Esophagus (tissue), 2 donors: ENCODE data around the gene NCOA7. TPM values are rescaled to one million over a fixed set of nuclear protein-coding genes. Genes with fewer than 3 reads are reported as not detected.
"Not testable (repeated sequence)": the region's sequence is repeated elsewhere in the genome, so short reads cannot be mapped to it uniquely, and the experiment has no call there.

ENCODE experiments used
- H3K27ac ChIP-seq, 2 donors: one replicate each; pipeline ENCODE4 v1.5.1; 2013; ENCODE audit warnings: low read depth in 2 of 2, mild to moderate bottlenecking in 2 of 2, inconsistent platforms in 1 of 2, low read length in 1 of 2, moderate library complexity in 1 of 2
- H3K27me3 ChIP-seq, 2 donors: one replicate each; pipeline ENCODE4 v1.6.1; 2013; ENCODE audit warnings: low read length in 2 of 2, control low read depth in 1 of 2, mild to moderate bottlenecking in 1 of 2; ENCODE audit not compliant: insufficient read depth in 2 of 2, control insufficient read depth in 1 of 2
- H3K36me3 ChIP-seq, 2 donors: one replicate each; pipeline ENCODE4 v1.6.1; 2013; ENCODE audit warnings: low read length in 1 of 2; ENCODE audit not compliant: control insufficient read depth in 2 of 2, insufficient read depth in 2 of 2
- H3K4me1 ChIP-seq, 2 donors: one replicate each; pipeline ENCODE4 v1.6.1; 2013; ENCODE audit warnings: low read length in 1 of 2; ENCODE audit not compliant: control insufficient read depth in 2 of 2, insufficient read depth in 2 of 2
- H3K4me3 ChIP-seq, 2 donors: one replicate each; pipeline ENCODE4 v1.5.1; 2013; ENCODE audit warnings: low read length in 2 of 2, mild to moderate bottlenecking in 2 of 2, low read depth in 1 of 2, moderate library complexity in 1 of 2
- H3K9me3 ChIP-seq, 2 donors: one replicate each; pipeline ENCODE4 v1.6.1; 2013; ENCODE audit warnings: mild to moderate bottlenecking in 2 of 2, low read depth in 1 of 2, low read length in 1 of 2, moderate library complexity in 1 of 2; ENCODE audit not compliant: control insufficient read depth in 2 of 2, insufficient read depth in 1 of 2
- WGBS, 2 donors: extraction: QIAGEN DNeasy Blood & Tissue Kit; methylation state at CpG; one replicate each; pipeline ENCODE4 v1.1.7; 2013; 5-methylcytosine and 5-hydroxymethylcytosine counted together
- polyA plus RNA-seq, 2 donors: library from polyadenylated mRNA; stranded (reverse); fragments of 200-250 nt; gene quantifications; one replicate each; pipeline ENCODE4 v1.2.3, GENCODE V29; 2013
- donor health status: healthy with polysubstance abuse.
- donor health status: Bipolar disorder and iron deficiency.

Gene NCOA7
- polyA plus RNA-seq, 2 donors: 9.3 to 24.1 TPM

DNA sequence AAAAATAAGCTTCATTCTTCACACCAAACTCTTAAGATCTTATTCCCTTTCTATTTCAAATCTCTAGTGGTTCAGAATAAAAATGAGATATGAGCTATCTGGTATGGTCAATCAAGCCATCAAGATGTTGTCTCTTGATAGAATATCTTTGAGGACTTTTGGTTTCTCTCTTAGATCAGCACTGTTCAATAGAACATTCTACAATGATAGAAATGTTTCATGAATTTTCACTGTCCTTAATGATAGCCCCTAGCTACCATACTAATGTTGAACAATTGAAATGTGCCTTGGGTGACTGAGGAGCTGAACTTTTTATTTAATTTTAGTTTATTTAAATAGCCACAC is 141.7 kb downstream of the NCOA7 start:
- Histone ChIP-seq H3K36me3 (peaks cover 4% of the 10 kb centered on the region in 2 donors), H3K27me3 (no peaks in the 10 kb centered on the region), H3K27ac (no peak overlapping the region), H3K4me1 (no peaks in the 10 kb centered on the region), H3K4me3 (no peak overlapping the region), H3K9me3 (no peaks in the 10 kb centered on the region)

DNA sequence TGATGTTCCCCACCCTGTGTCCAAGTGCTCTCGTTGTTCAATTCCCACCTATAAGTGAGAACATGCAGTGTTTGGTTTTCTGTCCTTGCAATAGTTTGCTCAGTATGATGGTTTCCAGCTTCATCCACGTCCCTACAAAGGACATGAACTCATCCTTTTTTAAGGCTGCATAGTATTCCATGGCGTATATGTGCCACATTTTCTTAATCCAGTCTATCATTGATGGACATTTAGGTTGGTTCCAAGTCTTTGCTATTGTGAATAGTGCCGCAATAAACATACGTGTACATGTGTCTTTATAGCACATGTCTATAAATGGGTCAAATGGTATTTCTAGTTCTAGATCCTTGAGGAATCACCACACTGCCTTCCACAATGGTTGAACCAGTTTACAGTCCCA is 144.8 kb downstream of the NCOA7 start:
- H3K27me3 ChIP-seq, H3K9me3 ChIP-seq, H3K4me1 ChIP-seq, H3K36me3 ChIP-seq, H3K27ac ChIP-seq, H3K4me3 ChIP-seq: not testable (repeated sequence)
- 83 to 88% methylated on average over 5 of the region's 5 CpGs for WGBS, 2 donors

GRCh38 chr6:125939026-125939425 is 148.3 kb downstream of the NCOA7 start:
- Histone ChIP-seq H3K4me1 (peaks cover 0 to 7% of the 10 kb centered on the region in 2 donors), H3K36me3 (no peaks in the 10 kb centered on the region), H3K9me3 (no peaks in the 10 kb centered on the region), H3K27me3 (no peaks in the 10 kb centered on the region), H3K27ac (no peak overlapping the region), H3K4me3 (no peak overlapping the region)
- WGBS, 2 donors: 80 to 84% methylated on average over 1 of the region's 1 CpG

- H3K4me1 ChIP-seq: peaks cover 0 to 7% of the 10 kb centered on the region in 2 donors
- H3K4me3 ChIP-seq: no peak overlapping the region
- H3K27me3 ChIP-seq: no peaks in the 10 kb centered on the region
- no peak overlapping the region for H3K27ac ChIP-seq
- no peaks in the 10 kb centered on the region for H3K9me3 ChIP-seq
- WGBS, 2 donors: 58 to 62% methylated on average over 2 of the region's 2 CpGs
- no peaks in the 10 kb centered on the region for H3K36me3 ChIP-seq
Measured at GRCh38 chr6:125939791-125940190, 149.0 kb downstream of the NCOA7 start.

DNA sequence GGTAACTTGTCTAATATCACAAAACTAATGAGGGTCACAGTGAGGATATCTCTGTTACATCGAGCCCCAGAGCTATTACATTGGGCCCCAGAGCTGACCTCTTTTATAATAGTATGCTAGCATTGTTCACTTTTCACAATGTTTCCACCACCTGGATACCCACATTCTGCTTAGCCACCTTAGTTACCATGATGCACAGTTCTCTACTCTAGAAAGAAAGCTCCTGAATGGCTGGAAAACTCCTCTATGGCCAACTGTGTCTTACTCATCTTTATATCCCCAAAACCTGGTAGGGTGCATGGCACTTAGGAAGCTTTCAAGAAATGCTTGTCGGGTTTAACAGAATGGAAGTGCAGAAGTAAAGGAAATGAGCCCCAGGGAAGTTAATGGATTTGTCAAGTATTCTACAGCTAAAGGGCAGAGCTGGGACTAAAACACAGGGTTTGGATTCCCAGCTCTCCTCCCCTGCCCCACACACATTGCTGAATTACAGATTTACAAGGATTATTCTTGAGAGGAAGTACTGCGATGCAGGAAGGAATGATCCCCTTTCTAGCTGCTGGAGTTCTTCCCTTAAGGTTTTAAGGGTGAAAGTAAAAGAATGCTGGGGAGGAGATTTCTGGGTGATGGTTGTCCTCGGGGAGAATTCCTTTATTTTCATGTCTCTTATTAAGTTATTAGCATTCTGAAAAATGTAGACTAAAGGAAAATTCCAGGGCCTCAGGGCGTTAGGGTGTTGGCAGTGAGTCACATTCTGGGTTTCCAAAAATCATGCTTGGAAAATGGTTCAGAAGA is 149.7 kb downstream of the NCOA7 start:
- Histone ChIP-seq H3K36me3 (no peaks in the 10 kb centered on the region), H3K27ac (peak overlapping the region; percentile 20 to 51), H3K4me3 (no peak overlapping the region), H3K4me1 (peaks cover 0 to 7% of the 10 kb centered on the region in 2 donors), H3K27me3 (no peaks in the 10 kb centered on the region), H3K9me3 (no peaks in the 10 kb centered on the region)
- 38 to 47% methylated on average over 5 of the region's 5 CpGs for WGBS, 2 donors

DNA sequence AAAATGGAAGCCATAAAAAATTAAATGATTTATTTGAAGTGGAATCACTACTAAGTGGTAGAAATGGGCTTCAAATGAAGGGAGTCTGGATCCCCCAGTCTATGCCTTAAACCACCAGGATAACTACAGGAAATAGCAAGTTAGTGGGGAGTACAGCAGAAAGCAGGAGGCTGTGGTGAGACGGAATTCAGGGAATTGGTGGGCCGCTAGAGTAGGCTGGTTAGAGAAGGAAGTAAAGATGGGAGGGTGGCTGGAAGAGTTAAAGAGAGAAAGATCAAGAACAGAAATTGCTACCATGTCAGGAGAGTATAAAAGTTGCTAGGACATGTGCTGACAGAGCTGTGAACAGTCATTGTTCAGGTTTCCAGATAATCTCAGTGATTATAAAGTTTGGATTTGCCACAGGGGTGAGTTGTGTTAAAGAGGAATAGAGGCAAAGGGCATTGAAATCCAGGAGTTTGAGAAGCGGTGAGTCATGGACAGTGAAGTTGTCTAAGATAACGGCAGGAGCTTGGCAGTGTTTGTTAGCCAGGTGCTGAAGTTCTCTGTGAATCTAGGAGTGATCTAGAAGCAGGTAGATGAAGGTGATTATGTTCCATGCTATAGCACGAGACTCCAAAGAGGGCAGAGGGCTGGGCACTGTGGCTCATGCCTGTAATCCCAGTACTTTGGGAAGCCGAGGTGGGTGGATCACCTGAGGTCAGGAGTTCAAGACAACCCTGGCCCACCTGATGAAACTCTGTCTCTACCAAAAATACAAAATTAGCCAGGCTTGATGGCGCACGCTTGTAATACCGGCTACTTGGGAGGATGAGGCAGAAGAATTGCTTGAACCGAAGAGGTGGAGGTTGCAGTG is 152.1 kb downstream of the NCOA7 start:
- Histone ChIP-seq H3K4me1 (peaks cover 0 to 7% of the 10 kb centered on the region in 2 donors), H3K36me3 (no peaks in the 10 kb centered on the region), H3K27me3 (no peaks in the 10 kb centered on the region), H3K27ac (peak overlapping the region; percentile 76 to 80), H3K4me3 (no peak overlapping the region), H3K9me3 (no peaks in the 10 kb centered on the region)
- WGBS, 2 donors: 61 to 64% methylated on average over 10 of the region's 10 CpGs

DNA sequence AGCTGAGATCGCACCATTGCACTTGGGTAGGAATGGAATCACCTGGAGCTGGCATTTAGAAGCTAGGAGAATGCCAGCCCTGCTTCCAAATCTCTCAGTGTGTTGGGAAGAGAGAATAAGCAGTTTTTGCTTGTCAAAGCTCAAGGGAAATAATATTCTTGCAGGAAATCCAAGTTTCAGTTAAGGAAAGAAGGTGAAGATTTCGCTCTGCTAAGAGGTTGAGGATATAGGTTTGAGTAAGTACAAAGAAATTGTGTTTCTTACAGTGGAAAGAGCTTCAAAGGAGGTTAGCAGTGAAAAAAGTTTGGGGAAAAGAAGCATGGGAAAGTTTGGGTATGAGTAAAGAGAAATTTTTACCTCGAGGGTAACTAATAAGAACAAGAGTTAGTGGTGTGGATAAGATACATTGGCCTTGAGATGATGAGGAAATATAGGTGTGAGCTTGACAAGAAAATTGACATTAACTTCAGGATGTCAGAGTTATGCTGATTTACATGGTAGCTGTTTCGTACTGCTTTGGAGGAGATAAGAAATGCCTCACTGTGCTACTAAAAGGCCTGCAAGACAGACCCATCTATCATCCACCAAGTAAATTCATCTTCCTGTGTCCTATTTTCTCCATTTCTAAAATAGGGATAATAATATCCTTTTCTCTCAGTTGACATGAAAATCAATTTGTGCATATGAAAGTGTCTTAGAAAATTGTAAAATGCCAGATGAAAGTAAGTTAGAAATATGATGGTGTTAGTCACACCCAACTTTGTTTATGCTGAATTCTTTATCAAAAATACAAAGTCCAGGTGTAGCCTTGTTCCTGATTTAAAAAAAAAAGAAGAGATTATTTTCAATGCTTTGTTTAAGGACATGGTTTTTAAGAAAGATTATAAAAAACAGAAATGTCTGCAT is 153.0 kb downstream of the NCOA7 start:
- H3K36me3 ChIP-seq: no peaks in the 10 kb centered on the region
- peak overlapping the region; percentile 73 to 76 for H3K27ac ChIP-seq
- no peak overlapping the region for H3K4me3 ChIP-seq
- H3K9me3 ChIP-seq: no peaks in the 10 kb centered on the region
- WGBS, 2 donors: 59 to 69% methylated on average over 4 of the region's 4 CpGs
- no peaks in the 10 kb centered on the region for H3K27me3 ChIP-seq
- peaks cover 0 to 7% of the 10 kb centered on the region in 2 donors for H3K4me1 ChIP-seq

DNA sequence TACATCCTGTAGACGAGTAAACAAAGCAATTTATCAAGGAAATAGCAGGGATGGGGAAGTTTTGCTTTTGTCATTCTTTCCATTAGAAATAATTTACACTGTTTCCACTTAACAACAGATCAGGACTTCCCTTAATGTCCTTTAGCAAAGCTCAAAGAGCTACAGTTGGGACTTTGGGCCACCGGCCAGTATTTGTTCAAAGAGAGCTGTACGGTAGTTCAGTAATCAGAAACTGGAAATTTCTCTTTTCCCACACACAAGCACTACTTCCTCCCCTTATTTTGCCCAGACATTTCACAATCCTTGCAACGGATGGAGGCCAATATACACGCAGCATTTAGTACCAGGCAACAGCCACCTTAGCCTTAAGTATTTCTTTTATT is 153.7 kb downstream of the NCOA7 start:
- Histone ChIP-seq H3K9me3 (no peaks in the 10 kb centered on the region), H3K4me3 (no peak overlapping the region), H3K36me3 (no peaks in the 10 kb centered on the region), H3K27me3 (no peaks in the 10 kb centered on the region), H3K4me1 (peaks cover 0 to 7% of the 10 kb centered on the region in 2 donors), H3K27ac (peak overlapping the region; percentile 30 to 55)
- 10% methylated on average over 5 of the region's 5 CpGs for WGBS, 2 donors

DNA sequence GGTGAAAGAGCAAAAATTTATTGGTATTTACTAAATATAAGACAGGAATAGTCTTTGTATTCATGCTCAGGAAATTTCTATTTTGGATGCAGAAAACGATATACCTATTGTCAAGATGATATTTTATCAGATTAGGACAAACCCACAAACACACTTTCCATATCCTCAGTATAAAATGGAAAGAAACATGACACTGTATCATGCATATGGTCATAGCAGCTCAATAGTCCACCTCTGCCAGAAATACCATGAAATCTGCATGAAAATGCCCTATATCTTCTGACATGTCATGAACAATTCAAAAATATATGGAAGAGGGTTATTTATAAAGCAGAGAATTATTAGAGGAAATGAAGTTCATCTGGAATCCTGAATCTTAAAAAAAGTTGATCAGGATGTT is 154.1 kb downstream of the NCOA7 start:
- Histone ChIP-seq H3K9me3 (no peaks in the 10 kb centered on the region), H3K4me3 (no peak overlapping the region), H3K36me3 (no peaks in the 10 kb centered on the region), H3K4me1 (peaks cover 0 to 7% of the 10 kb centered on the region in 2 donors), H3K27me3 (no peaks in the 10 kb centered on the region), H3K27ac (no peak overlapping the region)
- WGBS, 2 donors: 54 to 60% methylated on average over 1 of the region's 1 CpG
